ENCODE results near the gene TBCE.
A peak's percentile ranks its signal among the peaks of the same experiment; 100 is the strongest.

The TBCE gene

DNA sequence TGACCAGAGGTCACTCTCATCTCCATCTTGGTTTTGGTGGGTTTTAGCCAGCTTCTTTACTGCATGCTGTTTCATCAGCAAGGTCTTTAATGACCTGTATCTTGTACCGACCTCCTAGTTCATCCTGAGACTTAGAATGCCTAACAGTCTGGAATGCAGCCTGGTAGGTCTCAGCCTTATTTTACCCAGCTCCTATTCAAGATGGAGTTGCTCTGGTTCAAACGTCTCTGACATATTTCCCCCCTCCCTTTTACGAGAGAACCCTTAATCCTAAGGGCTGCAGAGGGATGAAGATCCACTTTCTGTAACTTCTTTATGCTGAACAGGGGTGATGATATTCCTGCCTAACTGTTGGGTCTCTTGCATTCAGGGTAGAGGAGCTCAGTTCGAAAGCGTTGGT is 43.2 kb downstream of the TBCE start:
- DNase-seq = no peak

DNA sequence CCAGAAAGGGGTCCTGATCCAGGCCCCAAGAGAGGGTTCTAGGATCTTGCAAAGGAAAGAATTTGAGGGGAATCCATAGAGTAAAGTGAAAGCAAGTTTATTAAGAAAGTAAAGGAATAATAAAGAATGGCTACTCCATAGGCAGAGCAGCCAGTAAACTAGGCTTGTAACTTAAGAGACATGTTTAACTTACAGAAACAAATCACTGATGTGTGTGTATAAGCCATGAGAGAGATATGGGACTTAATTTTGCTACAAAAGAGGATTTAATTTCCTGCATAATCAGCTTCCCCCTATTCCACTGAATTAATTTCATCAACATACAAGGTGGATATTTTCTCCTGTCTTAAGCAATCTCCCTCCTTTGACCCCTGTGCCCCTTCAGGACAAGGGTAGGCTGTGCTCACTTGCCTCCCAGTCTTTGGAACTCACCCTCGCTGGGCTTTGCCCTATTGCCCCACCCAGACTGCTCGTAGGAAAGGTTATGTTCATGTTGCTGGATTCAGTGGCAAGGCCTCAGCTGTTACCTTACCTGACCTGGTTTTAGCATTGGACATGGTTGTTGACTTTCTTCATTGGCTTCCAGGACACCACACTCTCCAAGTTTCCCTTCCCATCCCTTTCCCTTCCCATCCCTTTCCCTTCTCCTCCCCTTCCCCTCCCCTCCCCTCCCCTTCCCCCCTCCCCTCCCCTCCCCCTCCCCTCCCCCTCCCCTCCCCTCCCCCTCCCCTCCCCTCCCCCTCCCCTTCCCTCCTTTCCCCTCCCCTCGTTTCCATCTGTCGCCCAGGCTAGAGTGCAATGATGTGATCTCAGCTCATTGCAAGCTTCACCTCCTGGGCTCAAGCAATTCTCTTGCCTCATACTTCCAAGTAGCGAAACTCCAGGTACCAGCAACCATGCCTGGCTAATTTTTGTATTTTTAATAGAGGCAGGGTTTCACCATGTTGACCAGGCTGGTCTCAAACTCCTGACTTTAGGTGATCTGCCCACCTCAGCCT is 44.6 kb downstream of the TBCE start:
- DNase-seq = no peak

DNA sequence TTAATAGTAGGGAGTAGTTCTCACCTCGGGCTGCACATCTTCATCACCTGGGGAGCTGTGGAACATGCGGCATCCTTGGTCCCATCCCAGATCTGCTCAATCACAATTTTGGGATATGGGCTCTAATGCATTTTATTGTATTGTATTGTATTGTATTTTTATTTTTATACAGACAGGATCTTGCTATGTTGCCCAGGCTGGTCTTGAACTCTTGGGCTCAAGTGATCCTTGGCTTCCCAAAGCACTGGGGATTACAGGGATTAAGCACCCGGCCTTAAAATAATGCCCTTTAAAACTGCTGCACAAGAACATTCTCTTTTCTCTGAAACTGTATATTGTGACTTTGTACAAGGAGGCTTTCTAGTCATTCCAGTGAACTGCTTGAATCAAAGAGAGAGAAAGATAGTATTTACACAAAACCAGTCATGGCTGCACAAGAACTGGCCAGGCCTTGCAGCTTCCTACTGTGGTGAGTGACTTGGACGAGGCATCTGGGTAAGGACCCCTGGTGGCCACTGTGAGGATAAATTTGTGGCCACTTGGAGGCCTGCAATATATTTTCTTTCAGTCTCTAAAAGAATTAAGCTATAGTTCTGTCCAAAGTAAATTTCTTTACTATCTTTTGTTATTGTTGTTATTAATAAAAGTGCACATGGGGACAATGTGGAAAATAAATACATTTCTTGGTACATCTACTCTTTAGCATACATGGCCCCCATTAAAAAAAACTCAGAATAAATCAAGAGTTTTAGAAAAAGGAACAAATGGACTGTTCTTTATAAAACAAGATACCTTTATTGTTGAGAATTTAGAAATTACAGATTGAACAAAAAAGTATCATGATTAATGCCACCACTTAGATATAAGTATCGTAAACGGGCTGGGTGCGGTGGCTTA is 48.0 kb downstream of the TBCE start:
- peak; percentile 55 to 69 for DNase-seq

DNA sequence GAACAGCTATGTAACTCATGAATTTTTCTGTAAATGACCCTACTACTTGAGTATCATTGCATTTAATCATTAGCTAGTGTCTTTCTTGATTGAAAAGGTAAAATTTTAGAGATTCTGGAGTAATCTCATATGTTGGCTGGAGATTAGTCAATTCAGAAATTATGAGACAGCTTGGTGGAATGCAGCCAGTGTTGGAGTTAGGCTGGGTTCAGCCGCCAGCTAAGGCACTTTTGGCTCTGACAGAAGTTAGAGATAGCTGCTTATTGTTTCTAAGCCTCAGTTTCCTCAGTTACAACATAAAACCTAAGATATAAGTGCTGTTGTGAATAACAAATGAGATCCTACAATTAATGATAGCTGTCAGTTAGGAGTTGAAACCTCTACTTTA is 49.4 kb downstream of the TBCE start:
- DNase-seq = no peak

DNA sequence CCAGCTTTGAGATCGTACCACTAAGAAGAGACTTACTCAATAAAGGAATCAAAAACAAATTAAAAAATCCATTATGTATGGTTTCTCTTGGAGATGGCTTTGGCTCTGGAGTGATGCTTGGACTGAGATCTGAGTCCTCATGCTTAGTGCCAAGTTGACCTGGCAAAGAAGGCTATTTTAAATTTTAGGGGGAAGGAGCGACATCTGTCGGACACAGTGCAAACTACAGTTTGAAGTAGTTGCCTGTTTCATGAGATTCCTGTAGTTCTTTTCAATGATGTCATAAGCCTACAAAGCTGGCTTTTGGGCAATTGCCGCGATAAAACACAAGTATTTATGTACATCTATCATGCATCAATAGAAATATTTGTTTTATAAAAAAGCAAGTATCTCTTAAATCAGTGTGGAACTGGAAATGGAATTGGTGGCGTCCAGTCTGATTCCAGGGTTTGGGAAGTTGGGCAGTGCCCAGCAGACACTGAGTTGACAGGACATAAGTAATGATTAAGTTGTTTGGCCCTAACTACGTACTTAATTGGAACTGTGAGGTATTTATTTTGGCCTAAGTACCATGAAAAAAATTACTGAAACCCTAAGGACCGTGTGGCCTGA is 50.0 kb downstream of the TBCE start:
- DNase-seq = peak; percentile 74 to 79

DNA sequence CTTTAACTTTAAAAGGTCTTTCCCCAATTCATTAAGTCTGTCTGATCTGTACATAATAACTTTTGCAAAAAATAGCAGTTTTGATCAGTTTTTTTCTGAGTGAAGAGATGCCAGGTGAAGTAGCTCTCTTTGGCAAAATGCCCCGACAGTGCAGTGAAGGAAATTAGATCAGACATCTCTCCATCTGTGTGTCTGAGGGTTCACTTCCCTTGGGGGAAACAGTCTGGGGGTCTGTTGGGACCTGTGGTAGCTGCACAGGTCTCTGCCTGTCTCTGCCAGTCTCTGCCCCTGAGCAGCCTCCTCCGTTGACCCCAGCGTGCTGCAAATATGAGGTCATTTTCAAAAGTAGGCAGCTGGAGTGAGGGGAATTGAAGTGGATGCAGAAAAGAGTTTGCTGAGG is 54.5 kb downstream of the TBCE start:
- no peak for DNase-seq

DNA sequence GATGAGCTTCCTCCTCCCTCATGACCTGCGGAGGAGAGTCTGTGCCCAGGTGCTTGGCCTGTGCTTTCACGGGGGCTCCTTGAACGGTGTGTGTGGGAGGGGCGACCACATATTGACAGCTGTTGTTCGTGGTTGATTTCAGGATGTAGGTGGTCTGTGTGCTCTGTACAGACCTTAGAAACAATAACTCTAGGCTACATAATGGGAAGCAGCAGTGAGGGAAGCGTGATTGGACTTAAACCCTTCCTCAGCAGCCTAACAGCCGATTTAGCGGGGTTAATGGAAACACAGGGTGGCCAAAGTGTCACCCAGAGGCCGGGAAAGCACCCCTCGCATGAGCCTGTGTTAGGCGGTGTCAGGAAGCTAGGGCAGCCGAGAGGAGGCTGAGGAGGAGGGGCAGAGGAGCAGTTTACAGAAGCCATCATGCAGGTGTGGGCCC is 56.0 kb downstream of the TBCE start:
- peak; percentile 25 to 36 for DNase-seq

DNA sequence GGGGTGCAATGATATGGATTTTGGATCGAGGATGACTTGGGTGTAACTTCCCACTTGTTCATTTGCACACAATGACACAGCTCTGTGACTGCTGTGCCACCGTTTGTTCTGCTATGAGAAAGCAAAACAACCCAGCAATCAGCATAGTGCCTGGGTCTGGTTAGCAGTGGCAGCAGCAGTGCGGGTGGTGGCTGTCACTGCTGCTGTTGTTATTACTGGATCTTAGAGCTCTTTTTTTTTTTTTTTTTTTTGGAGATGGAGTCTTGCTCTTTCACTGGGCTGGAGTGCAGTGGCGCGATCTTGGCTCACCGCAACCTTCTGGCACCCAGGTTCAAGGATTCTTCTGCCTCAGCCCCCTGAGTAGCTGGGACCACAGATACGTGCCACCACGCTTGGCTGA is 56.9 kb downstream of the TBCE start:
- no peak for DNase-seq

DNA sequence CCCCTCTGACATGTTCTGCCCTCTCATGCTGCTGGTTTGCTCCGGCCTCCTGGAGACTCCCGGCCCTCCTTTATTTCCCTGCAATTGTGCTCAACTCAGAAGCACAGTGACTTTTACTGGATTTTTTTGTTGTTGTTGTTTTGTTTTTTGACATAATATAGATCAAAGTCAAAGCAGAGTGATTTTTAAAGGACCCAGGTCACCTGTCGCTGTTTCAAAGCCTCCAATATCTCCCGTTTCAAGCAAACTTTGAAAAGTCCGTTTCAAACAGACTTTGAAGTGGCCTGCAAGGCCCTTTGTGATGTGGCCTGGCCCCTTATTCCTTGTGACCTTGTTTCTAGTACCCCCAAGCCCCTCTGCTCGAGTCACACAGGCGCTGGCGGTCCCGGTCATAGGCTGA is 58.1 kb downstream of the TBCE start:
- no peak for DNase-seq

DNA sequence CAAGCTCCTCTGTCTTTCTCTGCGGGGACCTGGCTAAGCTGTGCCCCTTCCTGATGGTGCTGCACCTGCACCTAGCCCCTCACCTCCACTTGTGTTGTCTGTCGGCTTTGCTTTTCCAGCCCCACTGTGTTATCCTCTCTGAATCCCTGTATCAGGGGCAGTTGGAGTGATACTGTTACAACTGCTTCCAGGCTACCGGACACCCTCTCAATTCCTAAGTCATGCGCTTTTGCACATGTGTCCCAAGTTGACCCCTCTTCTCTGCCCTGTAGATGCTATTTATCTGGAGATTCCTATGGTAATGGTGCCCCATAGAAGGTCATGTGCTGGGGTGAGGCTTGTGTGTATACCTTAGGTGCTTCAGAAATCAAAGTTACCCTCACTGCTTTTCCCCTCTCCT is 58.9 kb downstream of the TBCE start:
- no peak for DNase-seq

DNA sequence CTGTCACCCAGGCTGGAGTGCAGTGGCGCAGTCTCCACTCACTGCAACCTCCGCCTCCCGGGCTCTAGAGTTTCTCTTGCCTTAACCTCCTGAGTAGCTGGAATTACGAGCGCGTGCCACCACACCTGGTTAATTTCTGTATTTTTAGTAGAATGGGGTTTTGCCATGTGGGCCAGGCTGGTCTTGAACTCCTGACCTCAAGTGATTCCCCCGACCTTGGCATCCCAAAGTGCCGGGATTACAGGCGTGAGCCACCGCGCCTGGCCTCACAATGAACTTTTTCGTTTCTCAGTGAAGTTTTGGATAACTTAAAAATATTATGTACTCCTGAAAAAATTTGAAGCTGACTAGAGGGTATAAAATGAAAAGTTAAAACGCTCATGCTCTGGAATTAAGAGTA is 59.5 kb downstream of the TBCE start:
- DNase-seq = no peak

DNA sequence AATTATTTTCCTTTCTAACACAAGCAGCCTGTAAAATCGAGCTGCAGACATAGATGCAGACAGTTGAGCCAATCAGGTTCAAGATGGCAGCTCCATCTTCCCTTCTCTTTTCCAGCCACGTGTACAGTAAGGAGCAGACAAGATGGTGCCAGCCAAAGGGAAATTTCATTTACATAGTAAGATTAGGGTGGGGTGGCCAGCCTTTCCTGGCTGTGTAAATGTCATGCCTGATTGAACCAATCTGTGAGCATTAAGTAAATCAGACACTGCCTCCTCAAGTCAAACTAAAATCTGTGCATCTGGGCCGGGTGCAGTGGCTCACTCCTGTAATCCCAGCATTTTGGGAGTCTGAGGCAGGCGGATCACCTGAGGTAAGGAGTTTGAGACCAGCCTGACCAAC is 60.2 kb downstream of the TBCE start:
- DNase-seq = no peak

DNA sequence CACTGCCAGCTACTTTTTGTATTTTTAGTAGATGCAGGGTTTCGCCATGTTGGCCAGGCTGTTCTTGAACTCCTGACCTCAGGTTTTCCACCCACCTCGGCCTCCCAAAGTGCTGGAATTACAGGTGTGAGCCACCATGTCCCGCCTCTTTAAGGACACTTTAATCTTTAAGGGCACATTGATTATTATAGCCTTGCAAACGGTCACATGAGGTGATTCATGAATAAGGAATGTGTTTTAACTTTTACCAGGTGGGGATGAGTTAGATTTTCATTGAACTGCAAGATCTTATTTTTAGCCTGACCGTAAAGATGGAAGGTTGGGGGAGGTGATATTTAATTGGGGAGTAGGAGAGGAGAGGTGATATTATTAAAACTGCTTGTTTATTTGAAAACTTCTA is 61.9 kb downstream of the TBCE start:
- no peak for DNase-seq

DNA sequence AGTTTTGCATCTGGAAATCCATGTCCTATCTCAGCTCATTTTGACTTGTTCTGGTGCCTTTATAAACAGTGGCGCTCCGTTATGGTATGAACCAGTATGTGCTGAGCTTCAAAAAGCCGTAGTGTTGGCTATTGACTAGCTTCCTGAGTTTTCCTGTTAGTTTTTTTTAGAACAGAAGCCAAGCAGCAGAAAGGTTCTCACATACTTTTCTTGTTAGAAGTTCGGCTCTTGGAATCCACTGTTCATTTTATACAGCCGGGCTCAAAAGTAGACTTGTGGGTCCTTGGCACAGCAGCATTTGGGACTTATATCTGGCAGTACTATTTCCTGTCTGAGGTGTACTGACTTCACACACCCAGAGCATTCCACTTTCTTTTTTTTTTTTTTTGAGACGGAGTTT is 63.8 kb downstream of the TBCE start:
- no peak for DNase-seq

DNA sequence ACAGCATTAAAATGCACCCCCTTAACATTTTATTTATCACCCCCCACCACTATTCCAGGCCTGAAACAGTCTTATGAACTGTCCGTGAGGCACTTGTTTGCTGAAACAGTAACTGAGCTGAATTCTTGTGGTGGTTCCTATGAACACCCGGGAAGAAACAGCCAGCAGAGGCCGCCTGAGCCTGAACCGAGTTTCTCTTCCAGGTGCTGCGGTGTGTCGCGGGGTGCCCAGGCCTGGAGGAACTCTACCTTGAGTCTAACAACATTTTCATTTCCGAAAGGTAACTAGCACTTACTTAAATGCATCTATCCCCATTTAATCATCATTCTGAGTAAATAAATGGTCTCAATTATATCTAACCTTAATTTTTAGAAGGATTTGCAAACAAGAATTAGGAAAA is 66.8 kb downstream of the TBCE start:
- DNase-seq = no peak

DNA sequence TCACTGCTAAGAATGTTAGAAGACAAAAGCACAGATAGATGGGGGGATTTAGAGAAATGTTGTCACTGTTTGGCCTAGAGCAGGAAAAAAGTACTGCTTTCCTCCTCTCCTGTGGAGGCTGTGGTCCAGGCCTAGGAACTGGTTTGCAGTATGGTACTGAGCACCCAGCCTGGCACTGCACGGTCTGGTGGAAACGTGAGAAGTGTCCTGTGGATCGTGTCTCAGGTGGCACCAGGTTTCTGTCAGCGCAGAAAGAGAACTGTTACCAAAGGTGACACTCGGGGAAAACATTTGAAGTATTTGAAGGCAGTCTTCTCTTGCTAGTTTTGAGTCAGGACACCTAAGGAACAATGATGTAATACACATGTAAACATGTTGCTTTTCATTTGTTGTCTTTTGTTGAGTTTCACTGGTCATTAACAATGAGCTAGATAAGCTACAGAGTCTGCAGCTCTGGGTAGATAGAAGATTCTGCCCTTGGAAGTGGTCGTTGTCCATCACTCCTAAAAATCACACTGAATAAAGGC is 74.0 kb downstream of the TBCE start:
- DNase-seq = no peak

DNA sequence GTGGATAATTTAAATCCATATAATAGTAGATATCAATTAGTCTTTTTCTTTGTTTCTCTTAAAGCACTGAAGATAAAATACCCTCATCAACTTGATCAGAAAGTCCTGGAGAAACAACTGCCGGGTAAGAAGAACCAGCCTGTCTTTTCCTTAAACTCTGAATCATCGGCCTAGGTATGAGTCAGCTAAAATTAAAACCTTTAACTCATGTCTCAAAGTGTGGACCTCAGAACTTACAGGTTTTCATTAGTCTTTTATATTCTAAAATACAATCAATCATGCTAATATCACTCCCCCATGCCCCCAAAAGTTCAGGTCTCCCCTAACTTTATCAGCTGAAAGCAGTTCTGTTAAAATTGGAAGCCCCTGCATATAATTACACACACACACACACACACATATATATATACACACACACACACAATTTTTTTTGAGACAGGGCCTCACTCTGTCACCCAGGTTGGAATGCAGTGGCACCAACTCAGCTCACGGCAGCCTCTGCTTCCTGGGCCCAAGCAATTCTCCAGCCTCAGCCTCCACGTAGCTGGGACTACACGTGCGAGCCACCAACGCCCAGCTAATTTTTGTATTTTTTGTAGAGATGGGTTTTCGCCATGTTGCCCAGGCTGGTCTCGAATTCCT is 75.7 kb downstream of the TBCE start:
- no peak for DNase-seq

DNA sequence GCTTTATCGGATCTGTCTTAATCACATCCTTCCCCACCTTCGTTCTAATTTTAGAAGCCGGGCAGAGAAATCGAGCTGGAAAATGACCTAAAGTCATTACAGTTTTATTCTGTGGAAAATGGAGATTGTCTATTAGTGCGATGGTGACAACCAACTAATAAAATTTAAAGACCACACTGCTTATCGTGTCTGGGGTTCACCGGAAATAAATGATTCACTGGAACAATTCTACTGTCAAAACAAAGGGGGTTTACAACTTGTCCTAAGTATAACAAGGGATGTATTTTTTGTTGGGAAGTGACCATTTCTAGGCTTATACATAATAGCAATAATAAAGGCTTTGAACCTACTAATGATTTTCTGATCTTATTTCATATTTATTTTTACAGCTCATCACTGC is 81.4 kb downstream of the TBCE start:
- no peak for DNase-seq

DNA sequence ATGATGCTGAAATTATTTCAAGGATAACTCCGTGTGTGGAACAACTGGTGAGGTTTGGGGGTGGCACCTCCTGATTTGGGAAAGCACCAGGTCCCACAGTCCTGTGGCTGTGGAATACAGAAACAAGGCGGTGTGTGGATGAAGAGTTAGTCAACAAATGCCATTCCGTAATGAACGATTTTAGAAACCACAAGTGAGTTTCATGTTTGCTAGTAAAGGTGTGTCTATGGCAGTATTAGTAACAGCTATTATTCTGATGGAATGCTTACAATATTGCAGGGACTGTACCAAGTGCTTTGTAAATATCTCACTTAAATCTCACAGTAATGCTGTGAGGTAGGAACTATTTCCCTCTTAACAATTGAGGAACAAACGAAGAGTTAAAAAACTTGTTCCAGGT is 83.2 kb downstream of the TBCE start:
- no peak for DNase-seq

DNA sequence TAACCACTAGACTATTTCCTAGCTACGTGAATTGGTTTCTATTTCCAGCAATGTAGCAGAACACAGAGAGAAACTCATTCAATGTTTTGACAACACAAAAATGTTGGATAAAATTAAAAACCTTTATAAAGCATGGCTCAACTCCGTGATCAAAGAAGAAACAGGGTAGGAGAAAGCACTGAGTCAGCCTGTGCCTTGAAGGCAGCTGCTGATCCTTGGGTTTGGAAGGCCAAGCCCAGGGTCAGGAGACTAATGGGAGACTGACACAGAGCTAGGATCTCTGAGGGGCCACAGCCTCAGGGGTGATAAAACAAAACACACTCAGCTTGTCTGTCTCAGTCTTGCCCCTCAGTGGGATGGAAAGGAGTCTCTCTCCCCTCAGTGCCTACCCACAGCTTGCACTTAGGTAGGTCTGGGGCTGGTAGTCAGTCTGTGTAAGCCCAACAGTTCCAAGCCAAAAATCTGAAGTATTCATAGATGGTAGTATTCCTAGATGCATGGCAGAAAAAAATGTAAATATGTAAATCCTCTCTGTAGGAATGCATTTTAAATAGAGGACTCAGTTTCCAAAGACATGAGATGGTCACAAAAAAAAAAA is 83.8 kb downstream of the TBCE start:
- no peak for DNase-seq

DNA sequence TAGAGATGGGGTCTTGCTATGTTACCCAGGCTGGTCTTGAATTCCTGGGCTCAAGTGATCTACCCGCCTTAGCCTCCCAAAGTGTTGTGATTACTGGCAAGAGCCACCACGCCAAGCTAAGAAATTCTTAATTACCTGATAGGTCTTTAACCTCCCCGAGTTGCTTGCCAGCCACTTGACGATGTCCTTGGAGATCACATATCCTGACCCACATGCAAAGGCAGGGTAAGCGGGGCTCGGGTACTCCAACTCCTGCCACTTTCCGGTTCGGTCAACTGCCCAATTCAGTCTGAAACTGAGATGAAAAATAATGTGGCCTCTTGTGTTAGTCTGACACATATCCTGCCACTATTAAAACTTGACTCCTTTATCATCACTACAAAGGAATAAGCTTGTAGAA is 86.8 kb downstream of the TBCE start:
- no peak for DNase-seq

DNA sequence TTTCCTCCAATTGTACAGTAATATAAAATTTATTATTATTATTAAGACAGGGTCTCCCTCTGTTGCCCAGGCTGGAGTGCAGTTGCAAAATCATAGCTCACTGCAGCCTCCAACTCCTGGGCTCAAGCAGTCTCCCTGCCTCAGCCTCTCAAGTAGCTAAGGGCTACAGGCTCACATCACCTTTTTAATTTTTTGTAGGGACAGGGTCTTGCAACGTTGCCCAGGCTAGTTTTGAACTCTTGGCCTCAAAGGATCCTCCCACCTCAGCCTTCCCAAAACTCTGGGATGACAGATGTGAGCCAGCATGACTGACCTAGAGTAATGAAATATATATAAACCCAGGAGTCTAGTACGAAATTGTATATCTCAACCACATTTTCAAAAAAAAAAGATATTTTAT is 87.9 kb downstream of the TBCE start:
- no peak for DNase-seq
